ENCODE data around the gene MTMR10. TPM values are rescaled to one million over a fixed set of nuclear protein-coding genes. Genes with fewer than 3 reads are reported as not detected.

MTMR10 gene
- polyA plus RNA-seq, 1 of the 3 experiments (the other 2 are of a cell fraction): 6.4 TPM

DNA sequence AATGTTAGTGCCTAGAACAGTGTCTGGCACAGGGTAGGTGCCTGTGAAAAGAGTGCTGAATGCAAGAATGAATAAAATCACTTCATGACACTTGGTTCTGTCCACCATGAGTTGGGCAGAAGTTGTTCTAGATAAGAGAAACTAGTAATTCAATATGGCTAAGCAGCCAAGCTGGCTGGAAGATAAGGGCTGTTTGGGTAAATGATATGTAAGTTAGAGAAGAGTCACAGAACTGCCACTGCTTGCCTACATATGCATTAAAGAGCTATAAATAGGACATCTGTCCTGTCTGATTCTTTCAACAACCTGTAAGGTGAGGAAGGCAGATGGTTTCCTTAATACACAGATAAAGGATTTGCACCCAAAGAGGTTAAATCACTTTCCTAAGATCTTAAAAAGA lies 13.1 kb downstream of the MTMR10 start:
- Histone ChIP-seq H3K4me2 (no peak overlapping the region), H3K79me2 (ENCODE audit: insufficient read depth) (peaks cover 63% of the 10 kb centered on the region), H3K9me3 (no peaks in the 10 kb centered on the region), H3K36me3 (replicated peaks in 1 of 2; ENCODE audit: control insufficient read depth in 1 of 2, insufficient read depth in 2 of 2, low read length in 1 of 2) (peaks cover 38 to 46% of the 10 kb centered on the region in 2 experiments), H3K9ac (no peak overlapping the region), H2AFZ (ENCODE audit: low read depth) (no peak overlapping the region), H3K4me1 (ENCODE audit: control insufficient read depth in 1 of 2, insufficient read depth in 2 of 2, low read depth in 1 of 2, low read length in 1 of 2) (no peaks in the 10 kb centered on the region), H3K27me3 (ENCODE audit: insufficient read depth) (no peaks in the 10 kb centered on the region), H4K20me1 (ENCODE audit: insufficient read depth) (0 out of 2 replicates have a peak, but pooled peaks cover 7% of the 10 kb centered on the region), H3F3A (replicated peaks; ENCODE audit: insufficient read depth) (no peaks in the 10 kb centered on the region), H3K27ac (ENCODE audit: low read depth in 2 of 2, low read length in 1 of 2) (no peak overlapping the region), H3K9me2 (no peaks in the 10 kb centered on the region), H3K4me3 (ENCODE audit: low read depth in 2 of 2, low read length in 1 of 2) (no peak overlapping the region)
- TF ChIP-seq, protein P1, sequence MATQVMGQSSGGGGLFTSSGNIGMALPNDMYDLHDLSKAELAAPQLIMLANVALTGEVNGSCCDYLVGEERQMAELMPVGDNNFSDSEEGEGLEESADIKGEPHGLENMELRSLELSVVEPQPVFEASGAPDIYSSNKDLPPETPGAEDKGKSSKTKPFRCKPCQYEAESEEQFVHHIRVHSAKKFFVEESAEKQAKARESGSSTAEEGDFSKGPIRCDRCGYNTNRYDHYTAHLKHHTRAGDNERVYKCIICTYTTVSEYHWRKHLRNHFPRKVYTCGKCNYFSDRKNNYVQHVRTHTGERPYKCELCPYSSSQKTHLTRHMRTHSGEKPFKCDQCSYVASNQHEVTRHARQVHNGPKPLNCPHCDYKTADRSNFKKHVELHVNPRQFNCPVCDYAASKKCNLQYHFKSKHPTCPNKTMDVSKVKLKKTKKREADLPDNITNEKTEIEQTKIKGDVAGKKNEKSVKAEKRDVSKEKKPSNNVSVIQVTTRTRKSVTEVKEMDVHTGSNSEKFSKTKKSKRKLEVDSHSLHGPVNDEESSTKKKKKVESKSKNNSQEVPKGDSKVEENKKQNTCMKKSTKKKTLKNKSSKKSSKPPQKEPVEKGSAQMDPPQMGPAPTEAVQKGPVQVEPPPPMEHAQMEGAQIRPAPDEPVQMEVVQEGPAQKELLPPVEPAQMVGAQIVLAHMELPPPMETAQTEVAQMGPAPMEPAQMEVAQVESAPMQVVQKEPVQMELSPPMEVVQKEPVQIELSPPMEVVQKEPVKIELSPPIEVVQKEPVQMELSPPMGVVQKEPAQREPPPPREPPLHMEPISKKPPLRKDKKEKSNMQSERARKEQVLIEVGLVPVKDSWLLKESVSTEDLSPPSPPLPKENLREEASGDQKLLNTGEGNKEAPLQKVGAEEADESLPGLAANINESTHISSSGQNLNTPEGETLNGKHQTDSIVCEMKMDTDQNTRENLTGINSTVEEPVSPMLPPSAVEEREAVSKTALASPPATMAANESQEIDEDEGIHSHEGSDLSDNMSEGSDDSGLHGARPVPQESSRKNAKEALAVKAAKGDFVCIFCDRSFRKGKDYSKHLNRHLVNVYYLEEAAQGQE (IDR thresholded peaks at IDR 0.05; ENCODE audit: low read depth, low read length): no peak
- TF ChIP-seq MXI1 (IDR thresholded peaks at IDR 0.05; ENCODE audit: low read depth, low read length) (no peak), ELF1 (IDR thresholded peaks at IDR 0.05) (no peak), SMC3 (IDR thresholded peaks at IDR 0.05; ENCODE audit: low read depth, low read length) (no peak), TEAD4 (IDR thresholded peaks at IDR 0.05; ENCODE audit: borderline replicate concordance, insufficient read depth) (no peak), MAX (IDR thresholded peaks at IDR 0.05; ENCODE audit: low read depth) (no peak), NFIC (IDR thresholded peaks at IDR 0.05; ENCODE audit: borderline replicate concordance) (no peak), MEF2A (IDR thresholded peaks at IDR 0.05; ENCODE audit: borderline replicate concordance, low read depth) (no peak)
- TF ChIP-seq, protein P2, sequence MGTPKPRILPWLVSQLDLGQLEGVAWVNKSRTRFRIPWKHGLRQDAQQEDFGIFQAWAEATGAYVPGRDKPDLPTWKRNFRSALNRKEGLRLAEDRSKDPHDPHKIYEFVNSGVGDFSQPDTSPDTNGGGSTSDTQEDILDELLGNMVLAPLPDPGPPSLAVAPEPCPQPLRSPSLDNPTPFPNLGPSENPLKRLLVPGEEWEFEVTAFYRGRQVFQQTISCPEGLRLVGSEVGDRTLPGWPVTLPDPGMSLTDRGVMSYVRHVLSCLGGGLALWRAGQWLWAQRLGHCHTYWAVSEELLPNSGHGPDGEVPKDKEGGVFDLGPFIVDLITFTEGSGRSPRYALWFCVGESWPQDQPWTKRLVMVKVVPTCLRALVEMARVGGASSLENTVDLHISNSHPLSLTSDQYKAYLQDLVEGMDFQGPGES (IDR thresholded peaks at IDR 0.05; ENCODE audit: low read depth, low read length): no peak
- POLR2A ChIA-PET: no interaction called here
- DNase-seq: no peak
- CTCF ChIA-PET: interaction anchor here (1.2 to 1.5 kb wide), 3 partner anchors 10 to 151 kb away, joined by 3 to 5 read pairs (median 4); no protein-coding TSS in a partner anchor

DNA sequence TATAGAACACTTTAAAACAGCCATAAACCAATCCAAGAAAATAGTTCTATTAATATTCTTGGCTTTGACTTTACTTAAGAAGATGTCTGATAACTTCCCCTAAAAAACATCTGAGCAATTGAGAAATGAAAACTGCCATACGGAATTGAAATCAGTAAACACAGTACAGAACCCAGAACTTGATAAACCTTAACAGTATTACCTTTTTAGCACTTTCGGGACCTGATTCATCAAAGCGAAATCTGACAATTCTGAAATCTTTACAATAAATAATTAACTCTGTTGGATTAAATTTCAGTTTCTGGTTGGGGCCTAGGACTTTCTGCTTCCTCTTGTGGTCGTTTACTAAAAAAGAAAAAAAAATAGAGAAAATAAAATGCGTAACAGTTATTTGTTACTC lies 17.3 kb downstream of the MTMR10 start:
- Histone ChIP-seq H3K27me3 (ENCODE audit: insufficient read depth) (no peaks in the 10 kb centered on the region), H3F3A (replicated peaks; ENCODE audit: insufficient read depth) (no peaks in the 10 kb centered on the region), H3K79me2 (ENCODE audit: insufficient read depth) (peaks cover 22% of the 10 kb centered on the region), H3K9ac (no peak overlapping the region), H3K36me3 (replicated peaks in 1 of 2; ENCODE audit: control insufficient read depth in 1 of 2, insufficient read depth in 2 of 2, low read length in 1 of 2) (peaks cover 47 to 54% of the 10 kb centered on the region in 2 experiments), H3K9me2 (no peaks in the 10 kb centered on the region), H3K4me3 (ENCODE audit: low read depth in 2 of 2, low read length in 1 of 2) (no peak overlapping the region), H3K4me1 (ENCODE audit: control insufficient read depth in 1 of 2, insufficient read depth in 2 of 2, low read depth in 1 of 2, low read length in 1 of 2) (no peaks in the 10 kb centered on the region), H2AFZ (ENCODE audit: low read depth) (no peak overlapping the region), H3K4me2 (no peak overlapping the region), H3K27ac (ENCODE audit: low read depth in 2 of 2, low read length in 1 of 2) (no peak overlapping the region), H3K9me3 (no peaks in the 10 kb centered on the region), H4K20me1 (ENCODE audit: insufficient read depth) (no peaks in the 10 kb centered on the region)
- CTCF ChIA-PET: interaction anchor here (1.0 to 1.3 kb wide), 2 partner anchors 8 to 12 kb away, joined by 3 read pairs; no protein-coding TSS in a partner anchor
- POLR2A ChIA-PET: no interaction called here
- DNase-seq: no peak
- 92% methylated on average over 5 of the region's 5 CpGs for WGBS (ENCODE audit: low lambda C conversion rate)
- no peak for TF ChIP-seq NRF1 (IDR thresholded peaks at IDR 0.05; ENCODE audit: low read depth, low read length)
- TF ChIP-seq FOSL2 (IDR thresholded peaks at IDR 0.05; ENCODE audit: borderline replicate concordance, low read depth): no peak
- TF ChIP-seq, protein P3, sequence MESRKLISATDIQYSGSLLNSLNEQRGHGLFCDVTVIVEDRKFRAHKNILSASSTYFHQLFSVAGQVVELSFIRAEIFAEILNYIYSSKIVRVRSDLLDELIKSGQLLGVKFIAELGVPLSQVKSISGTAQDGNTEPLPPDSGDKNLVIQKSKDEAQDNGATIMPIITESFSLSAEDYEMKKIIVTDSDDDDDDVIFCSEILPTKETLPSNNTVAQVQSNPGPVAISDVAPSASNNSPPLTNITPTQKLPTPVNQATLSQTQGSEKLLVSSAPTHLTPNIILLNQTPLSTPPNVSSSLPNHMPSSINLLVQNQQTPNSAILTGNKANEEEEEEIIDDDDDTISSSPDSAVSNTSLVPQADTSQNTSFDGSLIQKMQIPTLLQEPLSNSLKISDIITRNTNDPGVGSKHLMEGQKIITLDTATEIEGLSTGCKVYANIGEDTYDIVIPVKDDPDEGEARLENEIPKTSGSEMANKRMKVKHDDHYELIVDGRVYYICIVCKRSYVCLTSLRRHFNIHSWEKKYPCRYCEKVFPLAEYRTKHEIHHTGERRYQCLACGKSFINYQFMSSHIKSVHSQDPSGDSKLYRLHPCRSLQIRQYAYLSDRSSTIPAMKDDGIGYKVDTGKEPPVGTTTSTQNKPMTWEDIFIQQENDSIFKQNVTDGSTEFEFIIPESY (IDR thresholded peaks at IDR 0.05; ENCODE audit: borderline replicate concordance, low read depth): no peak
- TF ChIP-seq, protein P4, sequence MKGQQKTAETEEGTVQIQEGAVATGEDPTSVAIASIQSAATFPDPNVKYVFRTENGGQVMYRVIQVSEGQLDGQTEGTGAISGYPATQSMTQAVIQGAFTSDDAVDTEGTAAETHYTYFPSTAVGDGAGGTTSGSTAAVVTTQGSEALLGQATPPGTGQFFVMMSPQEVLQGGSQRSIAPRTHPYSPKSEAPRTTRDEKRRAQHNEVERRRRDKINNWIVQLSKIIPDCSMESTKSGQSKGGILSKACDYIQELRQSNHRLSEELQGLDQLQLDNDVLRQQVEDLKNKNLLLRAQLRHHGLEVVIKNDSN (IDR thresholded peaks at IDR 0.05; ENCODE audit: borderline replicate concordance, low read depth): no peak
- TF ChIP-seq JUND (IDR thresholded peaks at IDR 0.05): no peak
- no peak for TF ChIP-seq FOXM1 (IDR thresholded peaks at IDR 0.05; ENCODE audit: low read depth)
- TF ChIP-seq MAX (IDR thresholded peaks at IDR 0.05; ENCODE audit: low read depth): no peak
- TF ChIP-seq TAF1 (IDR thresholded peaks at IDR 0.05; ENCODE audit: borderline replicate concordance, low read depth, low read length): no peak
- no peak for TF ChIP-seq TCF12 (IDR thresholded peaks at IDR 0.05)
- no peak for TF ChIP-seq SIN3A (IDR thresholded peaks at IDR 0.05; ENCODE audit: borderline replicate concordance, low read depth, low read length)
- TF ChIP-seq, protein P2 (IDR thresholded peaks at IDR 0.05; ENCODE audit: low read depth, low read length): no peak
- TF ChIP-seq GATA2 (CRISPR knock-in tag; IDR thresholded peaks at IDR 0.05): no peak
